Measurements from ENCODE around the gene KRT71.

DNA sequence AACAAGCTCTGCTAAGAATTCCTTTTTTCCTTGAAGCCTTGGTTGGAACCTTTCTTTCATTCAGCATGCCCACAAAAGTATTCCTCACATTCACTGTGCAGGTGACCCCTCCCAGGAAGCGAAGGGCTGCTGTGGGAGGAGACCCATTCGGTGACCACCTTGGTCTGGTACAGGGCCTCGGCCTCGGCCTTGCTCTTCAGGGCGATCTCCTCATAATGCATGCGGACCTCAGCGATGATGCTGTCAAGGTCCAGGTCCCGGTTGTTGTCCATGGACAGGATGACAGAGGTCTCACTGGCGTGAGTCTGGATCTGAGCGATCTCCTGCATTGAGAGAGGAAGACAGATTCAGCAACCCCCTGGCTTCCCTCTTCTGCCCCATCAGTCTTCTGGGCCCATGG lies 17.6 kb upstream of the KRT71 start:
- TF ChIP-seq, protein P1, sequence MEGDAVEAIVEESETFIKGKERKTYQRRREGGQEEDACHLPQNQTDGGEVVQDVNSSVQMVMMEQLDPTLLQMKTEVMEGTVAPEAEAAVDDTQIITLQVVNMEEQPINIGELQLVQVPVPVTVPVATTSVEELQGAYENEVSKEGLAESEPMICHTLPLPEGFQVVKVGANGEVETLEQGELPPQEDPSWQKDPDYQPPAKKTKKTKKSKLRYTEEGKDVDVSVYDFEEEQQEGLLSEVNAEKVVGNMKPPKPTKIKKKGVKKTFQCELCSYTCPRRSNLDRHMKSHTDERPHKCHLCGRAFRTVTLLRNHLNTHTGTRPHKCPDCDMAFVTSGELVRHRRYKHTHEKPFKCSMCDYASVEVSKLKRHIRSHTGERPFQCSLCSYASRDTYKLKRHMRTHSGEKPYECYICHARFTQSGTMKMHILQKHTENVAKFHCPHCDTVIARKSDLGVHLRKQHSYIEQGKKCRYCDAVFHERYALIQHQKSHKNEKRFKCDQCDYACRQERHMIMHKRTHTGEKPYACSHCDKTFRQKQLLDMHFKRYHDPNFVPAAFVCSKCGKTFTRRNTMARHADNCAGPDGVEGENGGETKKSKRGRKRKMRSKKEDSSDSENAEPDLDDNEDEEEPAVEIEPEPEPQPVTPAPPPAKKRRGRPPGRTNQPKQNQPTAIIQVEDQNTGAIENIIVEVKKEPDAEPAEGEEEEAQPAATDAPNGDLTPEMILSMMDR (IDR thresholded peaks at IDR 0.05): no peak
- TF ChIP-seq POLR2A (IDR thresholded peaks at IDR 0.05): no peak
- TF ChIP-seq POLR2AphosphoS5 (IDR thresholded peaks at IDR 0.05): no peak

All from sigmoid colon (tissue), 4 donors.